HG03025 (cell line): Measurements from ENCODE around the gene HSPA4L.
A peak's percentile ranks its signal among the peaks of the same experiment; 100 is the strongest.

ENCODE experiments used
- ATAC-seq: cut with Tn5 transposase; IDR thresholded peaks from one replicate; pipeline ENCODE4 v1.9.1; 2021; ENCODE audit warnings: mild to moderate bottlenecking, moderate library complexity; ENCODE audit not compliant: unreplicated experiment, low FRiP score

The HSPA4L gene

GRCh38 chr4:127782275-127783025 is at the start of gene HSPA4L:
Gene HSPA4L (plus strand): TSS chr4:127782322. CDS start chr4:127782551, 229 bp downstream.
- ATAC-seq = peak; percentile 36

- peak; percentile 72 for ATAC-seq
These were observed 49.3 kb upstream of the HSPA4L start for GRCh38 chr4:127732623-127733328.

- ATAC-seq = no peak
These were observed 47.1 kb upstream of the HSPA4L start for GRCh38 chr4:127734976-127735375.

GRCh38 chr4:127737295-127737694 is 44.8 kb upstream of the HSPA4L start:
- no peak for ATAC-seq

DNA sequence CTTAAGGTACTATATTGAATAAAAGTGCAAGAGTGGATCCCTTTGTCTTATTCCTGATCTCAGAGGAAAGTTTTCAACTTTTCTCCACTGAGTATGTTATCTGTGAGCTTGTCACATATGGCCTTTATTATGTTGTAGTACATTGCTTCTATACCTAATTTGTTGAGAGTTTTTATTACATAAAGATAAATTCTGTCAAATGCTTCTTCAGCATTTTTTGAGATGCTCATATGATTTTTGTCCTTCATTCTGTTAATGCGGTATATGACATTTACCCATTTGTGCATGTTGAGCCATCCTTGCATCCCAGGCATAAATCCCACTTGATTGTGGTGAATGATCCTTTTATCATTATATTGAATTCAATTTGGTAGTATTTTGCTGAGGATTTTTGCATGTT is 40.9 kb upstream of the HSPA4L start:
- no peak for ATAC-seq

DNA sequence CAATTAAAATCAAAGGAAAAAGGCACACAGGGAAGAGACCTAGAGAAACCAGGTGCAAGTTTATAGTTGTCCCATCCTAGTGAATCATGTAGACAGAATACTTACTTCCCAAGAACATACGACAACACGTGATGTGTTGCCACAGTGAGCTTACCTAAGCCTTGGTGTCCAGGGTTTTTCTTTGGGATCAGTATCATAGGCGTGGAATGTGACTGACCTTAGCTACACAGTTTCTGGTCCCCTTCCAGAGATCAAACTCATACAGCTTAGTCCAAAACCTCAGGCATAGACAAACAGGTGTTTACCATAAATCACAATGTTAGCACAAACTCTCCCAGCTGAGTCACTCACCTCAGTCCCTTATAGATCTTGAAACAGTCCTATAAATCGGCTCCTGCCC is 34.2 kb upstream of the HSPA4L start:
- ATAC-seq = no peak

DNA sequence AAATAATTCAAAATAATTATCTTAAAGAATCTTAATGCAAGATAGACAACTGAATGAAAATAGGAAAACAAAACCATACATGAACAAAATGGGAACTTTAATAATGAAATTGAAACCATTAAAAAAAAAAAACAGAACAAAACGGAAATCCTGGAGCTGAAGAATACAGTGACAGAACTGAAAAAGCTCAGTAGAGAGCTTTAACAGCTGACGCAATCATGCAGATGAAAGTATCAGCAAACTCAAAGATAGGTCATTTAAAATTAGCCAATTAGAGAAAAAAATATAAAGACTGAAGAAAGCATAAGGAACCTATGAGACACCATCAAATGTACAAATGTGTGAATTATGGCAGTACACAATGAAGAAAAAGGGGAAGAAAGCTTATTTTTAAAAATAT is 33.2 kb upstream of the HSPA4L start:
- ATAC-seq = no peak

DNA sequence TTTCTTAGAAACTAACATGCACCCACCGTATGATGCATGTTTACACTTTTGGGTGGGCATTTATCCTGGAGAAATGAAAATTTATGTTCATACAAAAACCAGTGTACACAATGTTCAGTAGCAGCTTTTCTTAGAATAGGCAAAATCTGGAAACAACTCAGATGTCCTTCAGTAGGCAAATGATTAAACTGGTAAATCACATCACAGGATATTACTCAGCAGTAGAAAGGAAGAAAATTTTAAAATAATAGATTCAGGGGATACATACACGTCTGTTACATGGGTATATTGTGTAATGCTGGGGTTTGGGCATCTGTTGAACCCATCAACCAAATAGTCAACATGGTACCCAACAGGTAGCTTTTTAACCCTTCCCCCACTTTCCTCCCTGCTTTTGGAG is 25.2 kb upstream of the HSPA4L start:
- no peak for ATAC-seq

- no peak for ATAC-seq
These were observed 22.8 kb upstream of the HSPA4L start for GRCh38 chr4:127759228-127759820.

DNA sequence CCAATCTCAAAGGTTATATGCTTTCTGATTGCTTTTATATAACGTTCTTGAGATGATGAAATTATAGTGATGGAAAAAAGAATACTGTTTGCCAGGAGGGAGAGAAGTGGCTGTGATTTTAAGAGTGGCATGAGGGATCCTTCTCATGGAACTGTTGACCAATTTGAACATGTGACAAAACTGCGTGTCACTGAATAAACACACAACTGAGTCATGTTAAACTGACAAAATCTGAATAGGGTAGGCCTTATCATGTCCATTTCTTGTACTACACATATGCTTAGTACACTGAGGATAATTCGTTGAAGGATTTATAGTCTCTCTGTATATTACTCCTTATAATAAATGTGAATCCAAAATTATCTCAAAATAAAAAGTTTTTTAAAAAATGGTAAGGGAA is 22.2 kb upstream of the HSPA4L start:
- ATAC-seq = no peak

DNA sequence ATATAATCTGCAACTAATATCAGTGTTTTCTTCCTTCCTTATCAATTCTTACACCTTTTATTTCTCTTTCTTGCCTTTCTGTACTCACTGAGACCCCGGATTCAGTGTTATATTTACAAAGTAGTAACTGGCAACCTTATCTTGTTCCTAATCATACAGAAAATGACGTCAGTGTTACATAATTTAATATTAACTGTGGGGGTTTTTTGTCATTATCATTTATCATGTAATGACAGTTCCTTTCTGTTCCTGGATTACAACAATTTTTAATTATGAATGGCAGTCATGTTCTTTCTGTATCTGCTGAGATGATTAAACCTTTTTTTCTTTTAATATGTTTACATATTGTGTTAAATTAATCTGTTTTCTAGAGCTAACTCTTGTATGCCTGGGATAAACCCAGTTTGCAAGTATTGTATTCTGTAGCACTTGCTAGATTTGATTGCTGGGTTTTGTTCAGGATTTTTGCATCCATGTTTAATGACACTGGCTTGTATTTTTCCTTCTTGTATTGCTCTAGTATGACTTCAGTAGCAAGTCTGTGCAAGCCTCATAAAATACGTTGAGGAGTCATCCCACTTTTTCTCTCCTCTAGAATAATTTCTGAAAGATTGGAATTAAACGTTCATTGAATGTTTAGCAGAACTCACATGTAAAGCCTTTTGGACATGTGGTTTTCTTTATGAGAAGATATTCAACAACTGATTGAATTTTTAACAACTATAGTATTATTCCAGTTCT is 10.4 kb upstream of the HSPA4L start:
- ATAC-seq = no peak

GRCh38 chr4:127772769-127773671 is 9.1 kb upstream of the HSPA4L start:
- ATAC-seq = no peak

- ATAC-seq = peak; percentile 37
These were observed 6.3 kb upstream of the HSPA4L start for GRCh38 chr4:127775843-127776242.

DNA sequence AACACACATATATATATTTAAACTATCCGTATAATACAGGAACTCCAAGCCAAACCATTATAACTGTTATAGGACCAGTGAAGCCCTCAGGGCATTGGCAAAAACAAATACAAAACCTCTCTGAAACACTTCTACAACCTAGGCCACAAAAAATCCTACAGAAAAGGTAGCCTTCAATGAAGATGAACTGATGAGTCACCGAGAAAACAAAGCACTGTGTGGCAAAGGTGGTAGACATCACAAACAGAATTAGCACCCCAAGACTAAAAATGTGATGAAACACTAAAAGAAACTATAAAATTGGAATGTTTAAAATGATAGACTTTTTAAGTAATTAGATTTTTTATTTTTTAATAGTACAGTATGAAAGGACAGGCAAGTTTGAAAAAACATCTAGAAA is 5.5 kb upstream of the HSPA4L start:
- no peak for ATAC-seq

DNA sequence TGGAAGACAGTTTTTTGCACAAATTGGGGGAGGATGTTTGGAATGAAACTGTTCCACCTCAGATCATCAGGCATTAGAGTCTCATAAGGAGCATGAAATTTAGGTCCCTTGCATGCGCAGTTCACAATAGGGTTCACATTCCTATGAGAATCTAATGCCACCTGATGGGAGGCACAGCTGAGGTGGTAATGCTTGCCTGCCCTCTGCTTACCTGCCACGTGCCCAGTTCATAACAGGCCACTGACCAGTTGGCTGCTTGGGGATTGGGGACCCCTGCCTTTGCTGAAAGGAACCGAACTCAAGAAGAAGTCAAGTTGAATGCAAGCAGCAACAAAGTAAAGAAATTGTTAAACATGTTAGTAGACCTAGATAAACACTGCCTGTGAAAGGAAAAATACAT is 4.6 kb upstream of the HSPA4L start:
- no peak for ATAC-seq

- no peak for ATAC-seq
These were observed 4.0 kb upstream of the HSPA4L start for GRCh38 chr4:127778102-127778501.

DNA sequence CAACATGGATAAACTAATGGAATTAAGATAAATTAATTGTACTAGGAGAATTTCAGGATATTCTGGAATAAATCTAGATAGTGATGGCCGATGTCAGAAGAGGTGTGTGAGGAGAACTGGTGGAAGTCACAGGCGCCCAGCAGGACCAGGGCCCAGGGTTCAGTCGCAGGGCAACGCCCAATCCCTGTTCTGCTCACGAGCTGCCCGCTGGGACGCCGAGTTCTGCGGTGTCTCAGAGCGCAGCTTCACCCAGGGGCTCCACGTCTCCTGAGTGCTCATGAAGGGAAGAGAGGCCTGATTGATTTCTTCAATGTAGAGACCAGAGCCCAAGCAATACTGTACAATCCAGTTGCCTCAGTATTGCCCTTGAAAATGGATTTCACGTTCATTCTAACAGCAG is 1.5 kb upstream of the HSPA4L start:
- ATAC-seq = no peak

DNA sequence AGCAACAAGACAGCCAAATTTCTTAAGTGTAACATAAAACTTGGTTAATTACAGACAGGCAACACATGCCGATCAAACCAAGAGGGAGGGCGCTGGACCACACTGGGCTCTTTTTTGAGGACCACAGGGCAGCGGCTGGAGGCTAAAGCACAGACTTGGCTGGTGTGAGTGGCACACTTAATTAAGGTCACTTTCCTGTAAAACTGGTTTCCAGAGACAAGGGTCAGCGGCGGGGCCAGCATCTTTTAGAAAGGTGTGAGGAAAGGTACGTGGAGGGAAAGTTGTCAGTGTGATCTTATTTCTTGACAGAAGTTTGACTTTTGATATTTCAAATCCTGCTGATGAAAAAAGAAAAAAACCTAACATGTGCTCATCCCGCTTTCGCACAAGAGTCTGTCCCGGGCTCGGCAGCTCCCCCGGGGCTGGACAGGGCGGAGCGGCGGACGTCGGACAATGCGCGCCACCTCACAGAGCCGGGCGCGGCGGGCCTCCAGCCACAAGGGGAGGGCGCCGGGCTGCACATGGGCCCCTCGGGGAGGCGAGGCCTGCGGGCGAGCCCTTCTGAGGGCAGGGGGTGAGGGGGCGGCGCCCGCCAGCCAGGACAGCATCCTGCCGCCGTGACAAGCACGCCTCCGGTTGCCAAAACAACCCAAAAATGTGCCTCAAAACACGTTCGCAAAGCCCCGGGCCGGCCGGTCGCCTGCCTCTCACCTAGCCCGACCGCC is 660 bp upstream of the HSPA4L start:
- peak; percentile 20 for ATAC-seq

DNA sequence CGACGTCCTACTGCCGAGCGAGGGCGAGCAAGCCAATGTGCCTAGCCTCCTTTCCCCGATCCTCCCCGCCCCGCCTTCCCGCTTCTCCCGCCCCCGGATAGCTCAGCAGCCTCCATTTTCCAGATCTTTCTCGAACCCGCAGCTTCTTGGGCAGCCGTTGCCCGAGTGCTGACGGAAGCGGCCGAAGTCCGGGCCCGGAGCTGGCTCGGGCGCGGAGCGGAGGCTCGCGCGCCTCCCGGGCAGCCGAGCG is 172 bp upstream of the HSPA4L start:
- ATAC-seq = peak; percentile 74
